Measurements from ENCODE around the gene ARL15. TPM values are rescaled to one million over a fixed set of nuclear protein-coding genes. Genes with fewer than 3 reads are reported as not detected.

ARL15 gene
- total and polyA plus RNA-seq, 4 donors: 5.0 to 24.8 (median 13.3) TPM

- no peak overlapping the region for H3K27ac ChIP-seq (ENCODE audit: low read depth in 1 of 2, low read length in 2 of 2)
- H3K27me3 ChIP-seq (ENCODE audit: control insufficient read depth in 4 of 4, insufficient read depth in 4 of 4, low read length in 3 of 4): no peaks in the 10 kb centered on the region
- H3K9me3 ChIP-seq (ENCODE audit: control insufficient read depth in 4 of 4, low read length in 3 of 4): no peaks in the 10 kb centered on the region
- no peak overlapping the region for H3K4me3 ChIP-seq (ENCODE audit: low read depth in 1 of 3, low read length in 3 of 3)
- no peaks in the 10 kb centered on the region for H3K36me3 ChIP-seq (ENCODE audit: control insufficient read depth in 4 of 4, insufficient read depth in 3 of 4, low read depth in 1 of 4, low read length in 3 of 4)
- TF ChIP-seq HNF4A (conservative IDR thresholded peaks at IDR 0.05) (peak in 1 of 2 donors; percentile 5), TAF1 (conservative IDR thresholded peaks at IDR 0.05) (no peak)
- DNase-seq (ENCODE audit: low spot score): no peak
- H3K4me1 ChIP-seq (ENCODE audit: control insufficient read depth in 4 of 4, insufficient read depth in 4 of 4, low read length in 3 of 4): peaks cover 0 to 8% (median 2%) of the 10 kb centered on the region in 4 donors
- 81% methylated on average over 6 of the region's 6 CpGs for WGBS
- H3K9ac ChIP-seq (ENCODE audit: low read depth in 1 of 2, low read length in 2 of 2): no peak overlapping the region
Observed at GRCh38 chr5:54257366-54258118, 52.8 kb downstream of the ARL15 start.

- H3K4me3 ChIP-seq (ENCODE audit: low read depth in 1 of 3, low read length in 3 of 3): peak overlapping the region; percentile 8 to 23 (median 19)
- peak overlapping the region in 1 of 2 donors; percentile 31 for H3K27ac ChIP-seq (ENCODE audit: low read depth in 1 of 2, low read length in 2 of 2)
- H3K27me3 ChIP-seq (ENCODE audit: control insufficient read depth in 4 of 4, insufficient read depth in 4 of 4, low read length in 3 of 4): no peaks in the 10 kb centered on the region
- no peaks in the 10 kb centered on the region for H3K9me3 ChIP-seq (ENCODE audit: control insufficient read depth in 4 of 4, low read length in 3 of 4)
- H3K9ac ChIP-seq (ENCODE audit: low read depth in 1 of 2, low read length in 2 of 2): no peak overlapping the region
- H3K4me1 ChIP-seq (ENCODE audit: control insufficient read depth in 4 of 4, insufficient read depth in 4 of 4, low read length in 3 of 4): peaks cover 0 to 8% (median 2%) of the 10 kb centered on the region in 4 donors
- 25% methylated on average over 6 of the region's 6 CpGs for WGBS
- no peak for DNase-seq (ENCODE audit: low spot score)
- TF ChIP-seq HNF4G (IDR thresholded peaks at IDR 0.05) (no peak), SP1 (IDR thresholded peaks at IDR 0.05) (no peak), ZBTB33 (IDR thresholded peaks at IDR 0.05) (no peak), NR2F2 (IDR thresholded peaks at IDR 0.05) (peak; percentile 23), RAD21 (IDR thresholded peaks at IDR 0.05) (peak; percentile 65 to 73), MAX (IDR thresholded peaks at IDR 0.05) (no peak), CTCF (IDR thresholded peaks at IDR 0.05; ENCODE audit: low read depth, low read length, missing input control) (peak; percentile 19), REST (IDR thresholded peaks at IDR 0.05) (no peak), JUND (IDR thresholded peaks at IDR 0.05) (no peak)
- no peaks in the 10 kb centered on the region for H3K36me3 ChIP-seq (ENCODE audit: control insufficient read depth in 4 of 4, insufficient read depth in 3 of 4, low read depth in 1 of 4, low read length in 3 of 4)
Observed at GRCh38 chr5:54254482-54255198, 55.7 kb downstream of the ARL15 start.

Data from liver (tissue), 9 donors.